CD4-positive, alpha-beta memory T cell (primary cell): ENCODE measurements around the gene HBZ. TPM values are rescaled to one million over a fixed set of nuclear protein-coding genes. Genes with fewer than 3 reads are reported as not detected.
A peak's percentile ranks its signal among the peaks of the same experiment; 100 is the strongest.

Source experiments
- CTCF ChIA-PET: fragments of 350-600 bp; sonication (Branson Sonifier 250); formaldehyde crosslinking; loops from one replicate; lab custom pipeline; 2021; ENCODE audit warnings: inconsistent platforms; ENCODE audit not compliant: partially characterized antibody; lab: Charles Lee
- POLR2A ChIA-PET: fragments of 350-600 bp; sonication (Branson Sonifier 250); formaldehyde crosslinking; loops from one replicate; lab custom pipeline; 2021; ENCODE audit not compliant: partially characterized antibody; lab: Charles Lee
- DNase-seq, 5 donors: peaks; one replicate each; pipeline versions ENCODE4 v3.0.0 to v3.0.0-alpha.2; 2020 to 2022; ENCODE audit warnings: mixed read lengths in 1 of 5
- H3K27ac ChIP-seq: one replicate; pipeline ENCODE4 v1.7.0; 2013; ENCODE audit warnings: low read depth, low read length
- H3K27me3 ChIP-seq: 2 replicates; pipeline ENCODE4 v1.7.0; 2013; ENCODE audit warnings: mild to moderate bottlenecking, low read length, moderate library complexity; ENCODE audit not compliant: insufficient read depth
- H3K36me3 ChIP-seq: 2 replicates; pipeline ENCODE4 v1.7.0; 2013; ENCODE audit warnings: mild to moderate bottlenecking, low read length, moderate library complexity; ENCODE audit not compliant: insufficient read depth
- H3K4me1 ChIP-seq: 2 replicates; pipeline ENCODE4 v1.7.0; 2013; ENCODE audit warnings: mild to moderate bottlenecking, low read length, moderate library complexity; ENCODE audit not compliant: insufficient read depth
- H3K4me3 ChIP-seq, 2 donors: one replicate each; pipeline ENCODE4 v1.7.0; 2013; ENCODE audit warnings: low read length in 2 of 2, mild to moderate bottlenecking in 1 of 2
- H3K9me3 ChIP-seq, 2 donors: one replicate each; pipeline ENCODE4 v1.7.0; 2013; ENCODE audit warnings: low read length in 2 of 2, control low read depth in 1 of 2; ENCODE audit not compliant: control insufficient read depth in 1 of 2
- H3K27ac Mint-ChIP-seq, 7 donors: one replicate each; pipeline ENCODE4 v1.8.0; 2020 to 2021; ENCODE audit warnings: mixed read lengths in 7 of 7, mild to moderate bottlenecking in 6 of 7, inconsistent platforms in 3 of 7, moderate library complexity in 3 of 7
- H3K27me3 Mint-ChIP-seq, 2 donors: one replicate each; pipeline ENCODE4 v1.8.0; 2020 to 2021; ENCODE audit warnings: mixed read lengths in 2 of 2
- H3K36me3 Mint-ChIP-seq, 2 donors: one replicate each; pipeline ENCODE4 v1.8.0; 2020 to 2021; ENCODE audit warnings: mixed read lengths in 2 of 2, inconsistent platforms in 1 of 2, mild to moderate bottlenecking in 1 of 2
- H3K4me1 Mint-ChIP-seq, 4 donors: one replicate each; pipeline ENCODE4 v1.8.0; 2020 to 2021; ENCODE audit warnings: mixed read lengths in 4 of 4, mild to moderate bottlenecking in 1 of 4
- H3K4me3 Mint-ChIP-seq, 8 donors: one replicate each; pipeline ENCODE4 v1.8.0; 2020 to 2021; ENCODE audit warnings: mixed read lengths in 8 of 8, mild to moderate bottlenecking in 7 of 8, moderate library complexity in 6 of 8, inconsistent platforms in 3 of 8
- H3K9me3 Mint-ChIP-seq, 8 donors: one replicate each; pipeline ENCODE4 v1.8.0; 2020 to 2021; ENCODE audit warnings: mixed read lengths in 8 of 8, mild to moderate bottlenecking in 5 of 8, inconsistent platforms in 3 of 8, moderate library complexity in 1 of 8
- intact Hi-C: fragments of 100-400 bp; cut with micrococcal nuclease; formaldehyde crosslinking; loops from one replicate; pipeline ENCODE4 v1.15.1; 2023
- polyA plus RNA-seq, 2 donors: library from polyadenylated mRNA; unstranded; fragments of 300-500 nt; fragmentation: Illumina TruSeq; gene quantifications; one replicate each; pipeline ENCODE4 v1.2.3, GENCODE V29; 2021
- total RNA-seq, 2 experiments: library from RNA; stranded (reverse); gene quantifications; one replicate each; pipeline ENCODE4 v1.2.3, GENCODE V29; 2021

The HBZ gene
- total and polyA plus RNA-seq, 4 experiments from 2014 or later = not detected

DNA sequence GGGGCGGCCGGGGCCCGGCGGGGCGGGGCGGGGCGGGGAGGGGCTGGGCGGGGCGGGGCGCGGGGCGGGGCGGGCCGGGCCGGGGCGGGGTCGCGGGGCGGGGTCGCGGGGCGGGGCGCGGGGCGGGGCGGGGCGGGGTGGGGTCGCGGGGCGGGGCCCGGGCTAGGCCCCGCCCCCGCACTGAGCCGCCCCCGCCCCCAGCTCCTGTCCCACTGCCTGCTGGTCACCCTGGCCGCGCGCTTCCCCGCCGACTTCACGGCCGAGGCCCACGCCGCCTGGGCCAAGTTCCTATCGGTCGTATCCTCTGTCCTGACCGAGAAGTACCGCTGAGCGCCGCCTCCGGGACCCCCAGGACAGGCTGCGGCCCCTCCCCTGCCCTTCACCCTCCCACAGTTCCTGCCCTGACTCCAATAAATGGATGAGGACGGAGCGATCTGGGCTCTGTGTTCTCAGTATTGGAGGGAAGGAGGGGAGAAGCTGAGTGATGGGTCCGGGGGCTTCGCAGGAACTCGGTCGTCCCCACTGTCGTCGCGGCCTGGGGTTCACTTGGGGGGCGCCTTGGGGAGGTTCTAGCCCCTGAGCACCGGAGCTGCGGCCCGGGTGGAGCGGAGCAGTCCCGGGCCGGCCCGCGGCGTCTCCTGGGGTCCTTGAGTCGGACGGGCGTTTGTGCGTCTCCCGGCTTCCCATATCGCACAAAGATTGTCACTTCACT, 12.5 kb downstream of the HBZ start:
- intact Hi-C loops = no loop called here
- peaks cover 0 to 1% (median 0%) of the 10 kb centered on the region in 8 donors for H3K9me3 Mint-ChIP-seq
- peaks cover 31 to 38% of the 10 kb centered on the region in 2 donors for H3K27me3 Mint-ChIP-seq
- H3K4me1 Mint-ChIP-seq = peaks cover 1 to 15% (median 5%) of the 10 kb centered on the region in 4 donors
- DNase-seq = no peak
- H3K27ac Mint-ChIP-seq = no peak overlapping the region
- no peaks in the 10 kb centered on the region for H3K36me3 Mint-ChIP-seq
- Histone ChIP-seq H3K27me3 (peaks cover 29% of the 10 kb centered on the region), H3K36me3 (no peaks in the 10 kb centered on the region), H3K4me3 (no peak overlapping the region), H3K9me3 (no peaks in the 10 kb centered on the region), H3K4me1 (peaks cover 22% of the 10 kb centered on the region), H3K27ac (no peak overlapping the region)
- peak overlapping the region in 5 of 8 donors; percentile 50 to 66 (median 53) for H3K4me3 Mint-ChIP-seq
- ChIA-PET CTCF (no interaction called here), POLR2A (no interaction called here)

DNA sequence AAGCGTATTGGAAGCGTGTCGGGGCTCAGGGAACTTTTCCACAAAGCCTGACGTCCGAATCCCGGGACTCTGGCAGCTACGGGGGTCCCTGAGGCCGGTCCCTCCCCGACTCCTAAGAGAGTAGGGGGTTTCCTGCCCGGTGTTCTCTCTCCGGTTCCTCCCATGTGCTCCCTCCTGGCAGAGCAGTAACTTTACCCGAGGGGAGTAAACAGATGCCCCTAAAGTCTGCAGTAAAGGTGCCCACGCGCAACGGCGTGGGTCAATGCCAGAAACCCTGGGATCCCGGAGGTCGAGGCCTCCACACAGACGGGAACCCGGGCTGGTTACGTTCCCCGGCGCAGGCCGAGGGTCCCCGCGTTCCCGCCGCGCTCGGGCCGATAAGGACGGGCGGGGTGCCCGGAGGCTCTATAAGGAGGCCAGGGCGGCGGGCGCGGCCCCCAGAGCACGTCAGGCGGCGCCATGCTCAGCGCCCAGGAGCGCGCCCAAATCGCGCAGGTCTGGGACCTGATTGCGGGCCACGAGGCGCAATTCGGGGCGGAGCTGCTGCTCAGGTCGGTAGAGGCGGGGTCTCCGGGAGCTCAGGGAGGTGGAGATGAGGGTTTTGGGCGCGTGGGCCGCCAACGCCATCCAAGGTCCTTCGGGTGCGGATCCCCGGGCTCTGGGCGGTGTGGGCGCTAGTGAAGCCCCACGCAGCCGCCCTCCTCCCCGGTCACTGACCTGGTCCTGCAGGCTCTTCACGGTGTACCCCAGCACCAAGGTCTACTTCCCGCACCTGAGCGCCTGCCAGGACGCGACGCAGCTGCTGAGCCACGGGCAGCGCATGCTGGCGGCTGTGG, 13.3 kb downstream of the HBZ start, which contains the start of gene HBM:
HBM (plus strand) TSS at position 440 of the 836 bp plus-strand sequence; CDS start at position 460, 20 bp downstream.
- Mint-ChIP-seq H3K9me3 (peaks cover 0 to 1% (median 0%) of the 10 kb centered on the region in 8 donors), H3K4me3 (peak within 1 kb of the TSS in 7 of 8 donors; percentile 20 to 69 (median 63)), H3K27me3 (peaks cover 37 to 44% of the 10 kb centered on the region in 2 donors), H3K36me3 (no peaks in the 10 kb centered on the region), H3K4me1 (peaks cover 1 to 15% (median 5%) of the 10 kb centered on the region in 4 donors), H3K27ac (peak within 1 kb of the TSS in 3 of 7 donors; percentile 20 to 77 (median 75))
- peaks cover 22% of the 10 kb centered on the region for H3K4me1 ChIP-seq
- H3K4me3 ChIP-seq = no peak within 1 kb of the TSS
- ChIA-PET CTCF (no interaction called here), POLR2A (interaction anchor here (0.6 to 0.9 kb wide), 2 partner anchors 39 to 259 kb away, joined by 3 read pairs; partner anchors contain the start of gene RAB11FIP3)
- H3K9me3 ChIP-seq = no peaks in the 10 kb centered on the region
- intact Hi-C loops = no loop called here
- DNase-seq = no peak
- peaks cover 29% of the 10 kb centered on the region for H3K27me3 ChIP-seq
- H3K36me3 ChIP-seq = no peaks in the 10 kb centered on the region
- H3K27ac ChIP-seq = no peak within 1 kb of the TSS

DNA sequence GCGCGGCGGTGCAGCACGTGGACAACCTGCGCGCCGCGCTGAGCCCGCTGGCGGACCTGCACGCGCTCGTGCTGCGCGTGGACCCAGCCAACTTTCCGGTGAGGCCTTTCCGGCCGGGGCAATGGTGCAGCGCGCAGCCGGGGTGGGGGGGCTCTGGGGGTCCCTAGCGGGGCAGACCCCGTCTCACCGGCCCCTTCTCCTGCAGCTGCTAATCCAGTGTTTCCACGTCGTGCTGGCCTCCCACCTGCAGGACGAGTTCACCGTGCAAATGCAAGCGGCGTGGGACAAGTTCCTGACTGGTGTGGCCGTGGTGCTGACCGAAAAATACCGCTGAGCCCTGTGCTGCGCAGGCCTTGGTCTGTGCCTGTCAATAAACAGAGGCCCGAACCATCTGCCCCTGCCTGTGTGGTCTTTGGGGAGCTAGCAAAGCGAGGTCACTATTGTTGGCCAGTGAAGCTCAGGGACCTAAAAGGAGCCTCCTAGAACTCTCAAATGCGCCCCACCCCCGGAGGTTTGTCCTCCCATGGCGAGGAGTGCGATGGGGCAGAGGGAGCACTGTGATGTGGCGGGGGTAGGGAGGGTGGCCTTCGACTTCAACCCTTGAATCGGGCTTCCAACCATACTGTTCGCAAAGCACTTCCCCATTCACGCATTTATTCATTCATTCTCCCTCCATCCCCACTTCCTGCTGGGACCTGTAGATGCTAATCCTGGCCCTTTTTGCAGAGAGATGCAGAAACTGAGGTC, 14.1 kb downstream of the HBZ start:
- CTCF ChIA-PET = interaction anchor here (1.6 kb wide), 1 partner anchor 49 kb away, joined by 3 read pairs; no protein-coding TSS in a partner anchor
- no peaks in the 10 kb centered on the region for H3K36me3 Mint-ChIP-seq
- H3K4me3 Mint-ChIP-seq = peak overlapping the region in 5 of 8 donors; percentile 20 to 64 (median 38)
- POLR2A ChIA-PET = interaction anchor here (0.6 to 0.9 kb wide), 2 partner anchors 39 to 259 kb away, joined by 3 read pairs; partner anchors contain the start of gene RAB11FIP3
- no peaks in the 10 kb centered on the region for H3K36me3 ChIP-seq
- DNase-seq = peak in 1 of 5 donors; percentile 24
- H3K9me3 Mint-ChIP-seq = peaks cover 0 to 1% (median 0%) of the 10 kb centered on the region in 8 donors
- H3K27me3 Mint-ChIP-seq = peaks cover 36 to 42% of the 10 kb centered on the region in 2 donors
- H3K27me3 ChIP-seq = peaks cover 29% of the 10 kb centered on the region
- H3K27ac ChIP-seq = no peak overlapping the region
- H3K4me1 Mint-ChIP-seq = peaks cover 1 to 15% (median 5%) of the 10 kb centered on the region in 4 donors
- H3K27ac Mint-ChIP-seq = peak overlapping the region in 1 of 7 donors; percentile 75
- H3K4me3 ChIP-seq = no peak overlapping the region
- no peaks in the 10 kb centered on the region for H3K9me3 ChIP-seq
- intact Hi-C loops = no loop called here
- peaks cover 22% of the 10 kb centered on the region for H3K4me1 ChIP-seq

DNA sequence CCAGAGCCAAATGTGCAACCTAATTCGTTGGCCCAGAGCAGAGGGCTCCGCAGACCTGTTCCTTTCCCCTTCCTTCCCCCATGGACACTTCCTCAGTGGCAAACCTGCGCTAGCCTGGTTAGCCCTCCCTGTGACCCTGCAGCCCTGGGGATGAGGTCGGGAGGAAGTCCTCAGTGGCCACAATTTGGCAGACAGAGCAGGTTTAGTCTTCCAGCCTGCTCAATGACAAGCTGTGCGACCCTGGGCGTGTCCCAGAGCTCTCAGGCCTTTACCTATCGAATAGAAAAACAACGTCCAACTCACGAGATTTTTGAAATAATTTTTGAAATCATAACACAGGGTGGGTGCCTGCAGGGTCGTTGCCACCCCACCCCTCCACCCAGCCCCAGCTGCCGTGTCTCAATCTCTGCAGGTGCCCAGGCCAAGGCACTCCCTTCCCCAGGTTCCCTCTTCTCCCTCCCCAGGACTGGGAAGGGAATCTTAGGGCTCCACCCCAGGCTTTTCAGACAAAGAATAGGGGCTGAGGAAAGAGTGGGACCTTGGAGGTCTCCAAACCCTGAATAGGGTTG, 14.8 kb downstream of the HBZ start:
- H3K4me3 ChIP-seq = no peak overlapping the region
- Mint-ChIP-seq H3K27me3 (peaks cover 38 to 43% of the 10 kb centered on the region in 2 donors), H3K4me1 (peaks cover 1 to 15% (median 5%) of the 10 kb centered on the region in 4 donors), H3K27ac (peak overlapping the region in 1 of 7 donors; percentile 75), H3K9me3 (no peaks in the 10 kb centered on the region), H3K4me3 (peak overlapping the region in 4 of 8 donors; percentile 20 to 64 (median 32)), H3K36me3 (no peaks in the 10 kb centered on the region)
- H3K27me3 ChIP-seq = peaks cover 29% of the 10 kb centered on the region
- no peak overlapping the region for H3K27ac ChIP-seq
- H3K36me3 ChIP-seq = no peaks in the 10 kb centered on the region
- H3K9me3 ChIP-seq = no peaks in the 10 kb centered on the region
- POLR2A ChIA-PET = no interaction called here
- peaks cover 22% of the 10 kb centered on the region for H3K4me1 ChIP-seq
- intact Hi-C loops = no loop called here
- CTCF ChIA-PET = interaction anchor here (1.6 kb wide), 1 partner anchor 50 kb away, joined by 3 read pairs; no protein-coding TSS in a partner anchor
- no peak for DNase-seq

DNA sequence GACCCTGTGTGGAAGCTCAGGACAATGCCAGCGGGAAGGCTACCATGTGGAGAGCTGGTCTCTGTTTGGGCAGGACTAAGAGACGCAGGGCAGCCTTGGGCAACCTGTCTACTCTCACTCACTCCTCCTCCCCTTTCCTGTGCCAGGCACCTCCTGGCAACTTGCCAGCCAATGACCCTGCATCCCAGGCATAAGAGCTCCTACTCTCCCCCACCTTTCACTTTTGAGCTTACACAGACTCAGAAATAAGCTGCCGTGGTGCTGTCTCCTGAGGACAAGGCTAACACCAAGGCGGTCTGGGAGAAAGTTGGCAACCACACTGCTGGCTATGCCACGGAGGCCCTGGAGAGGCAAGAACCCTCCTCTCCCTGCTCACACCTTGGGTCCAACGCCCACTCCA, 16.0 kb downstream of the HBZ start:
- H3K4me3 ChIP-seq = no peak overlapping the region
- CTCF ChIA-PET = interaction anchor here (1.0 to 1.2 kb wide), 4 partner anchors 14 to 194 kb away, joined by 3 read pairs; no protein-coding TSS in a partner anchor
- intact Hi-C loops = no loop called here
- Mint-ChIP-seq H3K4me1 (peaks cover 1 to 15% (median 7%) of the 10 kb centered on the region in 4 donors), H3K9me3 (peaks cover 0 to 1% (median 0%) of the 10 kb centered on the region in 8 donors), H3K27ac (no peak overlapping the region), H3K27me3 (peaks cover 36 to 38% of the 10 kb centered on the region in 2 donors), H3K36me3 (no peaks in the 10 kb centered on the region), H3K4me3 (no peak overlapping the region)
- POLR2A ChIA-PET = no interaction called here
- peaks cover 29% of the 10 kb centered on the region for H3K27me3 ChIP-seq
- H3K27ac ChIP-seq = no peak overlapping the region
- DNase-seq = no peak
- H3K9me3 ChIP-seq = no peaks in the 10 kb centered on the region
- no peaks in the 10 kb centered on the region for H3K36me3 ChIP-seq
- H3K4me1 ChIP-seq = peaks cover 22% of the 10 kb centered on the region

DNA sequence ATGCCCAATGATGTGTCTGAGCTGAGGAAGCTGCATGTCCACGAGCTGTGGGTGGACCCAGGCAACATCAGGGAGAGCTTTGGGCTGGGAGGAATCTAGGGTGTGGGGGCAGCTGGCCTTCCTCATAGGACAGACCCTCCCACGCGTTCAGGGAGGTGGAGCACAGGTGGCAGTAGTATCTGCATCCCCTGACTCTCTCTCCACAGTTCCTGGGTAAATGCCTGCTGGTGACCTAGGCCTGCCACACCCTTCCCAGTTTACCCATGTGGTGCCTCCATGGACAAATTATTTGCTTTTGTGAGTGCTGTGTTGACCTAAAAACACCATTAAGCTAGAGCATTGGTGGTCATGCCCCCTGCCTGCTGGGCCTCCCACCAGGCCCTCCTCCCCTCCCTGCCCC, 16.6 kb downstream of the HBZ start:
- Histone ChIP-seq H3K27ac (no peak overlapping the region), H3K9me3 (no peaks in the 10 kb centered on the region), H3K4me3 (no peak overlapping the region), H3K27me3 (peaks cover 29% of the 10 kb centered on the region), H3K36me3 (no peaks in the 10 kb centered on the region), H3K4me1 (peaks cover 22% of the 10 kb centered on the region)
- no peak for DNase-seq
- peaks cover 38% of the 10 kb centered on the region in 2 donors for H3K27me3 Mint-ChIP-seq
- CTCF ChIA-PET = interaction anchor here (1.0 to 1.2 kb wide), 2 partner anchors 63 to 193 kb away, joined by 3 read pairs; no protein-coding TSS in a partner anchor
- peaks cover 2 to 15% (median 8%) of the 10 kb centered on the region in 4 donors for H3K4me1 Mint-ChIP-seq
- no peaks in the 10 kb centered on the region for H3K36me3 Mint-ChIP-seq
- H3K27ac Mint-ChIP-seq = no peak overlapping the region
- H3K4me3 Mint-ChIP-seq = no peak overlapping the region
- H3K9me3 Mint-ChIP-seq = peaks cover 0 to 1% (median 0%) of the 10 kb centered on the region in 8 donors
- intact Hi-C loops = no loop called here
- POLR2A ChIA-PET = no interaction called here
